HG03139 (cell line): Measurements from ENCODE around the gene MON2.
"Not testable (repeated sequence)": the region's sequence is repeated elsewhere in the genome, so short reads cannot be mapped to it uniquely, and the experiment has no call there.

Experiments
- ATAC-seq: cut with Tn5 transposase; IDR thresholded peaks from one replicate; pipeline ENCODE4 v1.9.1; 2021; ENCODE audit not compliant: unreplicated experiment

The MON2 gene

DNA sequence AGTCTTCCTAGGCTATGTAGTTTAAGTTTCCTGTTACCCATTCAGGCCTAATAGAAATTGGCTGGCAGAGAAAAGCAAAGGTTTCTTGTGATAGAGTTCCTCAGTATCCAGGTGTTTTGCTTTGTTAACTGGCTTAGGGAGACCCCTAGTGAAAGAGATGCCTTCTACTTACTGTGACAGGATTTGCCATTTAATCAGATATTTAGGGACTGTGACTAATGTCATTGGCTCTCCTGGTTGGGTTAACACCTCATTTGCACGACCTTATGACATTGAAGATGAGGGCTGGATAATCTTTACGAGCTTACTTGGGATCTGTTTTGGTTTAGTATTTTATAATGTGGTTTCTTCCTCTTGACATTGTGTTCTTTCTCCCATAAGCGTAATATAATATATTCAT, 5.8 kb downstream of the MON2 start:
- ATAC-seq = no peak

- no peak for ATAC-seq
Measured at GRCh38 chr12:62481843-62482540, 15.4 kb downstream of the MON2 start.

GRCh38 chr12:62482769-62483168, 16.1 kb downstream of the MON2 start:
- ATAC-seq = no peak

DNA sequence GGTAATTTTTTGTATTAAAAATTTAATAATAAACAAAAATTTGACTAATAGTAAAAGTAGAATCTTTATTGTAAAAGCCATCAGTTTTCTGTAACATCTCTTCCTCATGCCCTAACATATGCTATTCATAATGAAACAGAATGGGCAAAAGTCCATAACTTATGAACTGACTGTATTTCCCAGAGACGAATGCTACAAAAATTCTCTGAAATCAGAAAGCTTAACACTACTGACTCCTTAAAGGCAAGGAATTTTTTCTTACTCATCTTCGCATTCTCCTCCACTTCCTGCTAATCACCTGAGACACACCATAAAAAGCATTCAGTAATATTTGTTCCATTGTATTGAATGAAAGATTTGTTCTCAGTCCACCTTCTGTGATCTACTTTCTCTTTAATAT, 17.6 kb downstream of the MON2 start:
- no peak for ATAC-seq

DNA sequence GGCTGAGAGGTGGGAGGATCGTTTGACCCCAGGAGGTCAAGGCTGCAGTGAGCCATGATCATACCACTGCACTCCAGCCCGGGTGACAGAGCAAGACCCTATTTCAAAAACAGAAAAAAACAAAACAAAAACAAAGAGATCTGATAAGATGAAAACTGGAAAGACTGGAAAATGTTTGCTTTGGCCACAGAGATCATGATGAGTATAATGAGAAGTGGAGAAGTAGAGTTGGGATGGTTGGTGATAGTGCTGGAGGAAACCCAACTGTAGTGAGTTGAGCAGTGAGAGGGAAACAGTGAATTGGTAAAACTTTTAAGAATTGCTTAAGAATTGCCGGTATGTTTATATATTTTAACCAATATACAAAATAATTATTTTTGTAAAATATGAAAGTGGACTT, 39.2 kb downstream of the MON2 start:
- no peak for ATAC-seq

GRCh38 chr12:62512901-62513300, 46.3 kb downstream of the MON2 start:
- no peak for ATAC-seq

- not testable (repeated sequence) for ATAC-seq
Measured at GRCh38 chr12:62514080-62514479, 47.5 kb downstream of the MON2 start.

DNA sequence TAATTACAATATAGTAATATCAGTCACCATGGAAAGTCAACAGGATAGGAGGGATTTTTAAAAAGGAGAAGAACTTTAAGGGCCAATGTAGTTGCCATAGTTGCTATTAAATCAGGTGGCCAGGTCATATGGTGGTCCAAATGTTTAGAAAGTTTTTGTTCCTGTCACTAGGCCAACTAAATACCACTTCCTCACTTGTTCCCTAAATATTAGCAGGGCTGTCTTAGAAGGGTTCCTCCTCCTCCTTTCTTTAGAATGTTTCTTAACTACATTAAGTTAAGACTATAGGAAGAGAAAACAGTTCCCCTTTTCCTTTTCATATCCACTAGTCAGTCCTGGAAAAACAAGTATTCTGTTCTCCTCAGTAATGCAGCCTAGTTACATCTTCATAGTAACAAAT, 50.3 kb downstream of the MON2 start:
- ATAC-seq = no peak

DNA sequence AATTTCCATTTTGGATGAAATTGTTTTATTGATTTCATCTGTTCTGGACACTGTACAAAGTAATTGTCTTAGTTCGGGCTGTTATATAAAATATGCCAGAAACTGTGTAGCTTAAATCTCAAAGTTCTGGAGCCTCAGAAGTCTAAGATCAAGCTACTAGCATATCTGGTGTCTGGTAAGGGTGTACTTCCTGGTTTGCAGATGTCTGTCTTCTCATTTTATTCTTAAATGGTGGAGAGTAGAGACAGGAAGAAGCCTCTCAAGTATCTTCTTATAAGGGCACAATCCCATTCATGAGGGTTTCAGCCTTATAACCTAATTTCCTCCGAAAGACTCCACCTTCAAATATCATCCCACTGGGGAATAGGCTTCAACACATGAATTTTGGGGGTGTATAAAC, 51.3 kb downstream of the MON2 start:
- no peak for ATAC-seq

DNA sequence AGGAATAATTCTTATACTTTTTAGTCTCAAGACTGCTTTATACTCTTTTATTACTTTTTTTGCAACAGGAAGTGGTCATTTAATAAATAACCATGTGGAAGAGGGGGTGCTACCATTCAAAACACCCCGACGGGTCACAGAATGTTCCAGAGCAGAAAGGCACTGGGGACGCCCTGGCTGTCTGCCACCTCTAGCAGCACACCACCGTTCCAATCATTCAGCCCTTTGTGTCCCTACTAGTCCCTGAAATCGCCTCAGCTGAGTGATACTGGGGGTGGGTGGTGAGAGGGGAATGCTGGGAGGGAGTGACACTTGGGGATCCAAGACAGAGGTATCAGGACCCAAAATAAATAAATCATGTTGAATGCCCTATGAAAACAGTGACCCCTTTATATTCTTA, 52.4 kb downstream of the MON2 start:
- ATAC-seq = no peak

DNA sequence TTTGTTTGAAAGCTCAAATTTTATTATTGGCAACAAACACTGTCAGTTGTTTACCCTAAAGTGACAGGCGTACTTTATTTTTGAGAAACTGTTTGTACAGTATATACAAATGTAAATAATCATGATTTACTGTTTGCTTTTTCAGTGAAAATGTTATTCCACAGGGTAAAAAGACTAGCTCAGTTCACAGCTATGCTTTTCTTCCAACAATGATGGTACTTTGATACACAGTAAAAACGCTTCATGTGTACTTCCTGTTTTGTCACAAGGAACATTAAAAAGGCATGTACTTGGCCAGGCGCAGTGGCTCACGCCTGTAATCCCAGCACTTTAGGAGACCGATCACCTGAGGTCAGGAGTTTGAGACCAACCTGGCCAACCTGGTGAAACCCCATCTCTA, 53.7 kb downstream of the MON2 start:
- no peak for ATAC-seq

GRCh38 chr12:62522984-62523383, 56.4 kb downstream of the MON2 start:
- no peak for ATAC-seq

DNA sequence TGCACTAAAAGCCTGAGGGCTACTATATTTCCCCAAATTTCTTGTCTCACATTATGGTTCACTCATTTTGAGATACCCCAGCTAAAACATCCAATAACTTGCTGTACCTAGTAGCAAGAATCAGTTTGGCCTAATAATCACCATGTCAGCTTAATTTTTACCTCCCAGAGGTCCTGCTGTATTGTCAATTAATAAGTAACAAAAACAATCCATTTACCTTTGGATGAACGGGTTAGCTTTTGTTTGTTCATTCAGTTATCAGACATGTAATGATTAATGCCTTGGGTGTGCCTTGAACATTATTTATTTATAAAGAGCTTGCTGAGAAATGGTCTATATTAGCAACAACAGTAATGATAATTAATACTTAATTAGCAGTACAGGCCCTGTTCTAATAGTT, 57.0 kb downstream of the MON2 start:
- no peak for ATAC-seq

DNA sequence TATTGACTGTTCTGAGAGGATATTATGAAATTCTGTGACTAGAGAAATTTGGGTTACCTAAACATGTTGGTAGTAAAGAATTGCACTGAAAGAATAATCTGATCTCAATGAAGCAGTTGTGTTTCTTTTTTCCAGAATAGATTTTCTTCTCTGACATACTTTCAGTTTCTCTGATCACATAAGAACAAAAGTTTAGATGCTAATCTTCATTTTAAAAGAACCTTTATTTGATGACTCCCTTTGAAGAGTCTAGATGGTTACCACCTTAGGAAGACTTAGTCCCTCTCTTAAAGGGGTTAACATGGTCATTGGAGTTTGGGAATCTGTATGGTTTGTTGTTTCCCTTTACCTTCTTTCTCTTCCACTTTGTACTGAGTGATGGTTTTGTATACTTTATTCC, 58.6 kb downstream of the MON2 start:
- no peak for ATAC-seq

DNA sequence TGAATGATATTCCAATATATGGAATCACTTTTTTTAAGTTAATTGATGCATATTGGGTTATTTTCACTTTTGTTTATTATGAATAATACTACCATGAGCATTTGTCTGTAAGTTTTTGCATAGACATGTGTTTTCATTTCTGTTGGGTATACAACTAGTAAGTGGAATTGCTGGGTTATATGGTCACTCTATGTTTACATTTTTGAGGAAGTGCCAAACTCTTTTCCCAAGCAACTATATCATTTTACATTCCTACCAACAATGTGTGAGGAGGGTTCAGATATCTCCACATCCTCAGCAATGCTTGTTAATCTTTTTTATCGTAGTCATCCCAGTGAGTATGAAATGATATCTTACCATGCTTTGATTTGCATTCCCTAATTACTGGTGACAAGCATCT, 64.0 kb downstream of the MON2 start:
- ATAC-seq = no peak

DNA sequence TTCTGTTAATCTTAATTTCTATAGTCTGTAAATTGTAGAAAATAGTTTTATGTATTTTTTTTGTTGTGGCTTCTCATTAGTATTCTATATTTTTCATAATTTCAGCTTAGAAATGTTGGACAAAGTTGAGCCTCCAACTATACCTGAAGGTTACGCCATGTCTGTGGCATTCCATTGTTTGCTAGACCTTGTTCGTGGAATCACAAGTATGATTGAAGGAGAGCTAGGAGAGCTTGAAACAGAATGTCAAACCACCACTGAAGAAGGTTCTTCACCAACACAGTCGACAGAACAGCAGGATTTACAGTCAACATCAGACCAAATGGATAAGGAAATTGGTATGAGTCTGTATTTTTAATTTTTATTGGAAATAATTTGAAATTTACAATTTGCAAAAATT, 65.7 kb downstream of the MON2 start:
- no peak for ATAC-seq

GRCh38 chr12:62533087-62533754, 66.6 kb downstream of the MON2 start:
- no peak for ATAC-seq

DNA sequence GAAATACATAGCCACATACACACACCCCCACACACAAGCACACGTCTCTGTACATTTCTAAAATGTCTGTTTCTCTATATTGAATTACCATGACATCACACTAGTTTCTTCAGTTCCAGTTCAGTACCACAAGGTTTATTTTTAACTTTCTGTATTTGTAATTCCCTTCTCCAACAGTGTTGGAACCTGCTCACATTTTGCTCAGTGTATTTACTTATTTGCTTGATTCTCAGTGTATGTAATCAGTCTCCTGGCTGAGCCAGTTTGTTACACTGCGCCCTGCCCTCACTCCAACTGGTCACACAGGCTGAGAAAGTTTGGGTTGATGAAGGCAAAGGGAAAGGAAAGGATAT, 67.1 kb downstream of the MON2 start:
- no peak for ATAC-seq

DNA sequence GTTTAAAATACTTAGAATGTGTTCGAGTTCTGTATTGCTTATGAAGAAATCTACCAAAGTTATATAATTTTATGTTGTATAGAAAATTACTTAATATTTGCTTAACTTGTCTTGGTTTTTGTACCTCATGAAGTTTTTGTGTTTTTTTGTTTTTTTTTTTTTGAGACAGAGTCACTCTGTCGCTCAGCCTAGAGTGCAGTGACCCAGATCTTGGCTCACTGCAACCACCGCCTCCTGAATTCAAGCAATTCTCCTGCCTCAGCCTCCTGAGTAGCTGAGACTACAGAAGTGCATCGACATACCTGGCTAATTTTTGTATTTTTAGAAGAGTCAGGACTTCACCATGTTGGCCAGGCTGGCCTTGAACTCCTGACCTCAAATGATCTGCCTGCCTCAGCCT, 69.9 kb downstream of the MON2 start:
- no peak for ATAC-seq

DNA sequence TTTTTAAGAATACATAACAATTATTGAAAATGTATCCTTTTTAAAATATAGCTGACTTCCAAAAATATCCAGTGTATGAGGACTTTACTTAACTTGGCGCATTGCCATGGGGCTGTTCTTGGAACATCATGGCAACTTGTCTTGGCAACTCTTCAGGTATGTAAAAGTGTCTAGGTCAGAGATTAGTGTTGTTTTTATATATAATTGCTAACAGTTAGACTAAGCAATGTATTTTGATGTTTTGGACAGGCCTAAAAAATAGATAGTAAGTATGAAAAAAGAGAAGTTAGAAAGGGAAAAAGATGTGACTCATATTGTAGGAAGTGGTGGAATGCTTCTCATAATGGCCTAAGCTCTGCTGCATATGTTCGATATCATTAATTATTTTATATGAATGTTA, 70.9 kb downstream of the MON2 start:
- ATAC-seq = no peak

GRCh38 chr12:62540354-62540753, 73.7 kb downstream of the MON2 start:
- no peak for ATAC-seq

GRCh38 chr12:62542814-62543213, 76.2 kb downstream of the MON2 start:
- no peak for ATAC-seq

GRCh38 chr12:62543324-62543723, 76.7 kb downstream of the MON2 start:
- ATAC-seq = no peak
